Cerebellar cortex (tissue), 1 donor: Measurements from ENCODE around the gene KRTAP5-4.
"Not testable (repeated sequence)": the region's sequence is repeated elsewhere in the genome, so short reads cannot be mapped to it uniquely, and the experiment has no call there.

ENCODE experiments used
- DNase-seq: peaks from one replicate; pipeline ENCODE4 v3.0.0-alpha.2; 2015; ENCODE audit warnings: low spot score

Gene KRTAP5-4

DNA sequence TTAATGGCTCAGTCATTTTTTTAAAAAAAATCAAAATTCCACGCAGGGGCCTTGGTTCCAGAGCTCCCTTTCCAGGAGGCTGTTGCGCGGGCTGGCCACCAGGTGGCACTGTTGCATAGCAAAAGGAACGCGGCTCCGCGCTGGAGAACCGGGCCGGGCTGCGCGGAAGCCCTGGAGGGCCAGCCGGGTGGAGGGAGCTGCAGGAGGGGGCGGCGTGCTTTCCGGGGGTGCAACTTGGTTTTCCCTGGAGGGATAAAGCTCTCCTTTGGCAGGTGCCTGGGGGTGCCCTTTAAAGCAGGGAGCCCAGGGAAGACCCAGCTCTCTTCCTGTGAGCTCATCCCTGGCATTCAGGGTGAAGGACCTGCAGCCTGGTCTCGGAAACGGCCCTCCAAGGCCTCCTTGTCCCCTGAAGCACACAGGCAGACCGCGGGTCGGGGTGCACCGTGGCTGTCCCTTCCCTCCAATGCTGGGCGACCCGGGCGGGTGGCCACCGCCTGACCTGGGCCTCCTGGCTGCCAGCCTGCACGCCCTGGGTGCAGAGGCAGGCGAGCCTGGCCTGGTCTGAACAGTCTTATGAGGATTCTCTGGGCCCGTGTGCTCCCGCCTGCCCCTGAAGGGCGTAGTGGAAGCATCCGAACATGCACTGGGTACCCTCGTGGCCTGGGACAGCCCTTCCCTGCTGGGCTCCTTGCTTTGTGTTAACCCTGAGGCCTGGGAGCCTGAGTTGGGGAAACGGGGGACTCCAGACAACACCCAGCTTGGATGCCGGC is 31.0 kb upstream of the KRTAP5-4 start:
- DNase-seq: peak; percentile 68

DNA sequence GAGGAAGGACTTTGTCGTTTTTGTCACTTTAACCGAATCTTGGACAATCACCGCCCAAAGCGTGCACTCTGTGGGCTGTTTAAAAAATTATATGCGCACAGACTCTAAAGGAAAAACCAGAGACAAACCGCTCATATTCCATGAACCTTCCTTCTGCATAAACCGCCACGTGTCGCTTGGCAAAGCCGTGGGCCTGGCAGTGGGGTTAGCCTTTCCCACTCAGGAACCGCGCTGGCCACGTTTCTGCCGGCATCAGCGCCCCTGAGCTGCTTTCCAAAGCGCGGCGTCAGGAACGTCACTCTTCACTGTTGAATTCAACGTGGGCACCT is 30.5 kb upstream of the KRTAP5-4 start:
- DNase-seq: no peak

DNA sequence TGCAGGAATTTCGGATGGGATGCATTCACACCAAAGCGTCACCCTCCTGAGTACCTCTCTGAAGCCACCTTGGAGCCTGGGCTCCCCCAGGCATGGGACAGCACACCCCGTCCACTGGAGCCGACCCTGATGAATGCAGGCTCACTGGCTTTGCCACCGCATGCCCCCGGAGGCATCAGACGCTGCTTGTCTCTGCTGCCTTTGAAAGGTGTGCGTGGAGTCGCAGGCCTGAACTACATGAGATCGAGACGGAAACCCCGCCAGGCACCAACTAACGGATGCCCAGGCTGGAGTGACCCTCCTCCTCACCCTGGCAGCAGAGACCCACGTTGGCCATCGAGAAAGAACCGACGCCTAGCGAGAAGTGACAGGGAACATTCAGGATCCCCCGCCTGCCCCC is 30.1 kb upstream of the KRTAP5-4 start:
- no peak for DNase-seq

DNA sequence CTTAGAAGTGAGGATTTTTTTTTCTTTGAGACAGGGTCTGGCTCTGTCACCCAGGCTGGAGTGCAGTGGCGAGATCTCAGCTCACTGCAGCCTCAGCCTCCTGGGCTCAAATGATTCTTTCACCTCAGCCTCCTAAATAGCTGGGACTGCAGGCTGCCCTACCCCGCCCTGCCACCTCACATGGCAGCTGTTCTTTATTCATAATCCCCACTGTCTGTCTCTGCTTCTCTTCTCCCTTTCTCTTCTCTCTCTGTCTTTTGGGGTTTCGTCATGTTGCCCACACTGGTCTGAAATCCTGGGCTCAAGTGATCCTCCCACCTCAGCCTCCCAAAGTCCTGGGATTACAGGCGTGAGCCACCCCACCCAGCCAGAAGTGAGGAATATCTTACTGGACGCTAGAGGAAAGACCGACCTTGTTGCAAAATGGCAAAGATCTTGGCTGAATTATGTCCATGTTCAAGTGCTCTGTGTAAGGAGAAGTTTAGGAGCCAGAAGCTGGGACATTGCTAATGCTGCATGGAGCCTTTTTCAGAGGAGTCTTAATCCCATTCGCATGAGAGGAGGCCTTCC is 29.6 kb upstream of the KRTAP5-4 start:
- no peak for DNase-seq

DNA sequence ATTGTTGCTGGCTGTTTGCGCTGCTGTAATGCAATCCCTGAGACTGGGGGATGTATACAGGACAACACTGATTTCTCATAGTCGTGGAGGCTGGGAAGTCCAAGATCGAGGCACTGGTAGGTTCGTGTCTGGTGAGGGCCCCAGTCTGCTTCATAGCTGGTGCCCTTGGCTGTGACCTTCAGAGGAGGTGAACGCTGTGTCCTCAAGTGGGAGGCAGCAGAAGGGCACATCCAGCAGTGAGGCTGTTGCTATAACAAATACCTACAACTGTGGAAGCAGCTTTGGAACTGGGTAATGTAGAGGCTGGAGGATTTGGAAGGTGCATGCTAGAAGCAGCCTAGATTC is 29.0 kb upstream of the KRTAP5-4 start:
- DNase-seq: no peak

DNA sequence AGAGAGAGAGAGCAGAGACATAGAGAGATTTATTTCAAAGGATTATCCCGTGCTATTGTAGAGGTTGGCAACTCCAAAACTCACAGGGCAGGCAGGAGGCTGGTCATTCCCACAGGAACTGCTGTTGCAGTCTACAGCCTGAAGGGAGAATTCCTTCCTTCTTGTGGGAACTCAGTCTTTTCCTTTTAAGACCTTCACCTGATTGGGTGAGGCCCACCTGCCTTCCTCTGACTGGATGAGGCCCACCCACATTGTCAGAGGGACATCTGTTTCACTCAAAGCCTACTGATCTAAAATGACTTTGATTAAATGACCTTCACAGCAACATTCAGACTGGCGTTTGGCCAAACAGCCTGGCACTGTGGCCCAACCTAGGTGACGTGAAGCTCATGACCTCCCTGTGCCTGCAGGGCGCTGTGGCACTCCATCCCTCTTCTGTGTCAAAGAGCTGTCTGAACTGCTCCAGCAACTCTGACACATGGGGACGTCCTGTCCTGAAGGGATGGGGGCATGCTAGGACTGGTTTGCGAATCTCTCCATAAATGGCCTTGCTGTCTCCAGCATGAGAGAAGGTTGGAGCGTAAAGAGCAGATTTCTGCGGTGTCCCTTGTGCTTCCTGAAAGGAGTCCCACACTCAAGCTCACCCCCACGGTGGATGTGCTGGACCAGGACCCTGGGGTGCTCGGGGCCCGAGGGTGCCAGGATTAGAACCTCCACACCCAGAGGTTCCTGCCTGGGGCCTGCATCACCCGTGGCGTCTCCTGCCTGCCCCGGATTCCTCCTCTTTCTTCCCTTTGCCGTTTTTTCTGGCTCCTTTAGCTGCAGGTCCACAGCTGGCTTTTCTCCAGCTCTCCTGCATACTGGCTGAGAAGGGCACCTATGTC is 28.3 kb upstream of the KRTAP5-4 start:
- DNase-seq: no peak

DNA sequence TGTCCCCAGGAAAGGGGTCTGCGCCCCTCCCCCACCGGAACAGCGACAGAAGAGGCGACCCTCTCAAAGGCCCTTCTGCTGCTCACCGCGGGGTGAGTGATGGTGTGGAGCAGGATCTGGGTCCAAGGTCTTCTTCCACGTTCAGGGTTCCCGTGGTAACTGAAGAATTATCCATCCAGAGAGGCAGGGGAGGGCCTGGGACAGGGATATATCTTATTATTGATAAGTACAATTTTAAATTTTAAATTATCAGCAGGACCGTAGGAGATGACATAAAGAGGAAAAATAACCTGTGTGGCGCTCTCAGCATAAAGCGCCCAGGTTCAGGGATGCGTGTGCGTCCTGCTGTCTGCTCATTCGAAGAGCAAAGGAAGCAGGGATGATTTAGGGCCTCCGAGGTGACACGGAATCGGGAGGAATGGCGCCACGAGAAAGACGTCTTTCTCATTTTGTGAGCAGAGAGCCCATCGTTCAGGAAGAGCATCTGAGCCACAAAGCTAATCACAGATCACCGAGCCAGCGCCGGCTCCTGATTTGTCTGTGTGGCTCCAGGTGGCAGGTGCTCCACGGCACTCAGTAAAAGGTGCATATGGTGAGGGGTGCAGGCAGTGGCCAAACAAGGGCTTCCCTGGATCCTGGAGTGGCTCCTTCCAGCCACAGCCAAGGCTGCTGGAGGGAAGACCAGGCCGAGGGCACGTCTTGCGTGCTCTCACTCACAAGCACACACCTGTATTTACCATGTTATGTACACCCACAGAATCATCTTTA is 26.9 kb upstream of the KRTAP5-4 start:
- DNase-seq: no peak

DNA sequence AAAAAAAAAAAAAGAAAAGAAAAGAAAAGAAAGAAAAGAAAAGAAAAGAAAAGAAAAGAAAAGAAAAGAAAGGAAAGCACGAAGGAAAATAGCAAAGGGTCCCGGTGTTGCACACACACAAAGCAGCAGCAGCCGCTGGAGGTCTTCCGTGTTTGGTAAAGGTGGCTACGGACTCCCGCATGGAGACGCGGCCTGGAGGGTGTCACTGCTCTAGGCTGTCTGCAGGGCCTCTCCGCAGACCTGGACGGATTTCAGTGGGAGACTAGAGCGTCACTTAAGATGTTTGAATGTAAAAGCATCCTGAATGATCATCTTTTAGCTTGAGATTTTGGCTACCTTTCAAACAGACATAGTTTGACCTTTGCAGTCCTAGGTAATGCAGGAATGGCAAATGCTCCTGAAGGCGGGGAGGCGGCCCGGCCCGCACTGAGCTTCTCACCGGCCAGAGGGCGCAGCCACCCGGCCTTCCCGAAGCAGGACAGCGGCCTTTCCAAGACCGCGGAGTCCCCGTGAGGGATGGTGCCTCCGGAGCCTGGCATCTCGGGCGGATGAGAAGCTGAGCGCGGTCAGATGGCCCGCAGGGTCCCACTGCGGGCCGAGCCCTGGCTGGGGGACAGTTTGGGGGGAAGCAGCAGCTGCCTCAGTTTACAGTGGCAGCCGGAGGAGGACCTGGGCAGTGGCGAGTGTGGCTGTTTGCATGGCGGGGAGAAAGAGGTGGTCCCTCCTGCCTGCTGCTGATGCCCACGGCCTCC is 26.1 kb upstream of the KRTAP5-4 start:
- DNase-seq: no peak

DNA sequence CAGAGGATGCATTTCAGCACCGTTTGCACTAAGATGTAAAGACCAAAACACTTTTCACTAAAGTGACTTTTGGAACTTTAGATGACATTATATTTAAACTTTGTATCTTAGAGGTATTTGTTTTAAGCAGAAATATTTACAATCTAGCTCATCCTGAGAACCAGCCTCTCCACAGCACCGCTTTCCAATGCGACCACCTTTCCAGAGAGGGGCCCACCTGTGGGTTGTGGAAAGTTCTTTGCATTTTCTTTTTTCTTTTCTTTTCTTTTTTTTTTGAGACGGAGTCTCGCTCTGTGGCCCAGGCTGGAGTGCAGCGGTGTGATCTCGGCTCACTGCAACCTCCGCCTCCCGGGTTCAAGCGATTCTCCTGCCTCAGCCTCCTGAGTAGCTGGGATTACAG is 24.6 kb upstream of the KRTAP5-4 start:
- DNase-seq: not testable (repeated sequence)

DNA sequence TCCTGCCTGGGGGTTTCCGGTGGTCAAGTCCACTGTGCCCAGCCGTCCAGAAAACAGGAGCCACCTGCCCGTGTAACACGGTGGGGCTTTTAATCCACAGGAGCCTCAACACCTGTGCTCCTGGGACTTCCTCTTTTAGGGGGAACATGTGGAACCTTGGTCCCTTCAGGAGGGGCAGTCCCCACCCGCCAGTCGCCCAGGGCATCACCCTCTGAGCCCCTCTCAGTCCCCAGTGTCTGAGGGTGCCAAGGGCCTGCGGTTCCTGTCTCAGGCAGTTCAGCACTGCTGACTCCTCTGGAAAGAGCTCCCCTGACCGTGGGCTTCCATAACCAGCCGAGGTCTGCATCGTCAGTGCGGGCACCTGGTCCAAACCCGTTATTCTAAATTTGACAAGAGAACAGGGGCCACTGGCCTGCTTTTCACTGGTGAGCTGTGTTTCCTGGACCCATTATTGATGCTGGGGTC is 23.5 kb upstream of the KRTAP5-4 start:
- no peak for DNase-seq

DNA sequence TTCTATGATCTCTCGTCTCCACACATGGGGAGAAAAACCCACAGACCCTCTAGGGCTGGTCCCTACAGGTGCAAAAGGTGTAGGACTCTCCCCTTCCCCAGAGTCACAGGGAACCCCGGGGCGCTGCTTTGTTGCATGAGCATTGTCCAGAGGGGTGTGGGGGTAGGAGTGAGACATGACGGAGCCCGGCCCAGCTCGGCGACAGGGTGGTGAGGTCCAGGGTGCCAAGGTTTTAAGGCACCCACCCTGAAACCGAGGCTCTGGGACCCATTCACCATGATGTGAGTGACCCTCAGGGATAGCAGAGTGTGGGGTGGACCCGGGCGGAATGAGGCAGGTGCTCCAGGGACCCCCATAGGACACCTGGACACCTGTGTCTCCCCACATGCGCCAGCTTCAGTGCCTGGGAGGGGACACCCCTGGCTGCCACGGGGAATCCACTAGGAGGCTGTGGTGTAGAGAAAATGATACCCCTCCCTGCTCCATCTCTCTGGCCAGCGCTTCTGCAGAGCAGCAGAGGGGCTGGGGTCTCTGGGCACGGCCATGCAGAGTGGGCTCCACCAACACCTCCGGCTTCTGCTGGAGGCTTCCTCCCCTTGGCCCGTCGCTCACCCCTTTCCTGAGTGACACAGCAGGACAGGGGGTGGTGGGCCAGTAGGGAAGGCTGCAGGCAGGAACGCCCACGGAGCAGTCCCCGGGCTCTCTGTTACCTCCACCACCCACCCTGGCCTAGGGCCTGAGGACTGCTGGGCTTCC is 22.8 kb upstream of the KRTAP5-4 start:
- no peak for DNase-seq

DNA sequence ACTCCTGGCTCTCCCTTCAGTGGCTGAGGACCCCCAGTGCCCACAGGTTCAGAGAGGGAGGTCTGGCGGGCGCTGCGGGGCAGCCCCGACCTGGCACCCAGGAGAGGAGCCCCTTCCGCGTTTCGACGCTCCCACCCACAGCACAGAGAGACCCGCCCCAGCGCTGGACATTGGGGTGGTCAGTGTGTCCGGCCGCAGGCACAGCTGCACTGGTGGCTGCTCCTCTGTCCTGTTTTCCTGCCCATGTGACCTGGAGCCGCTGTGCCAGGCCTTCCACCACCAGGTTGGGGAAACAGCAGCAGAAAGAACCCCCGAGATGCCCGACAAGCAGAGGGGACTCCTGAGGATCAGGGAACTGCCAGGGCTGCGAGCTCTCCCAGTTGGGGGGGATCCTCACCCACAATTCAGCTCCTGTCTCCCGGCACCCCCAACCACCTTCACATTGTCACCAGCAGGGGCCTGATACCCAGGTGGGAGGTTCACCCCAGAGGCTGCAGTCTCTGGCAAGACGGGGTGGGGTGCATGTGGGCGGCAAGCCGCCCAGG is 21.3 kb upstream of the KRTAP5-4 start:
- no peak for DNase-seq

DNA sequence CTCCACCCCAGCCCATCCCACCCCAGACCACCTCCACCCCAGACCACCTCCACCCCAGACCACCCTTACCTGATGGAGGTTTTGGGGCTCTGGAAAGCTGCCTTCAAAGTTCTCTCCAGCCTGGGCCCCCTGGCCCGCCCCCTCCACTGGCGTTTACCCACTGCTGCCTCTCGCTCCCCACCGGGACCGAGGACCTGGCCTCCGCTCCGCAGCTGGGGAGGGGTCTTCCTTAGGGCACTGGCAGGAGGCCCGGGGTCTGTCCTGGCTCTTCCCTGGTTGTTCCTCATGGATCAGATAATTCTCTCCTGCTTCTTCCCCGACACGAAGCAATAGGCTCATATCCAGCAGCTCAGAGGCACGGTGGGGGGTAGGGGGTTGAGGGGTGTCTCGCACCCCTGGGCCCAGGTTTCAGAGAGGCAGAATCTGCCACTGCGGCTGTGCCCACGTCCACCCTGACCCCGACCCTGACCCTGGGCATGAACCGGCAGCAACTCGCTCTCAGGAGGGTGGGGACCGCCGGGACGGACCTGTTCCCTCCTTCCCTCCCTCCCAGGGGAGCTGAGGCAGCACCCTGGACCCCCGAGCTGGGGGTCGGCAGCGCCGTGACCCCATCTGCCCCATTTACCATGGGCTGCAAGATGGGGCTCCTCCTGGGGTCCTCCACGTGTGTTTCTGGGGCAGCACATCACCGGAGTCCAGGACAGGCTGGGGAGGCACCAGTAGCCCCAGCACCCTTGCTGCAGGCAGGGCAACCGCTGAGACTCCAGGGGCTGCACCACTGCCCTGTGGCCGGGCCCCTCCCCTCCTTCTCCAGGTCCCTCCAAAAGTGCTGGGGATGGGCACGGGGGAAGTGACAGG is 20.6 kb upstream of the KRTAP5-4 start:
- DNase-seq: no peak

DNA sequence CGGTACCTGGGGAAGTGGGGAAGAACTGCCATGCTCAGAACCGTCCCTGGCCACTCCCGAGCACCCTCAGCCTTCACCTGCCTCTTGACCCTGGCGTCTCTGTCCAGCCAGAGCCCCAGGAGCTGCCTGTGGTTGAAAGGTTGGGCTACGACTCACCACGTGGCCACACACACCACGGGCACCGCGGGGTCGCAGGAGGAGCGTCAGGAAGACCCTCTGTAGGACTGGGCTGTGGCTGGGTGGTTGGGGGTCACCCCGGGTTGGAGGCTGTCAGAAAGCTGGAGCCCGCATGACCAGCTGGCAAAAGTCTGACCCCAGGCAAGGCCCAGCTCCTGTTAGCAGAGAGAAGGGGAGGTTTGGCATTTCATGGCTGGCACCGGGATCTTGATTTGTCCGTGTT is 19.2 kb upstream of the KRTAP5-4 start:
- DNase-seq: no peak

DNA sequence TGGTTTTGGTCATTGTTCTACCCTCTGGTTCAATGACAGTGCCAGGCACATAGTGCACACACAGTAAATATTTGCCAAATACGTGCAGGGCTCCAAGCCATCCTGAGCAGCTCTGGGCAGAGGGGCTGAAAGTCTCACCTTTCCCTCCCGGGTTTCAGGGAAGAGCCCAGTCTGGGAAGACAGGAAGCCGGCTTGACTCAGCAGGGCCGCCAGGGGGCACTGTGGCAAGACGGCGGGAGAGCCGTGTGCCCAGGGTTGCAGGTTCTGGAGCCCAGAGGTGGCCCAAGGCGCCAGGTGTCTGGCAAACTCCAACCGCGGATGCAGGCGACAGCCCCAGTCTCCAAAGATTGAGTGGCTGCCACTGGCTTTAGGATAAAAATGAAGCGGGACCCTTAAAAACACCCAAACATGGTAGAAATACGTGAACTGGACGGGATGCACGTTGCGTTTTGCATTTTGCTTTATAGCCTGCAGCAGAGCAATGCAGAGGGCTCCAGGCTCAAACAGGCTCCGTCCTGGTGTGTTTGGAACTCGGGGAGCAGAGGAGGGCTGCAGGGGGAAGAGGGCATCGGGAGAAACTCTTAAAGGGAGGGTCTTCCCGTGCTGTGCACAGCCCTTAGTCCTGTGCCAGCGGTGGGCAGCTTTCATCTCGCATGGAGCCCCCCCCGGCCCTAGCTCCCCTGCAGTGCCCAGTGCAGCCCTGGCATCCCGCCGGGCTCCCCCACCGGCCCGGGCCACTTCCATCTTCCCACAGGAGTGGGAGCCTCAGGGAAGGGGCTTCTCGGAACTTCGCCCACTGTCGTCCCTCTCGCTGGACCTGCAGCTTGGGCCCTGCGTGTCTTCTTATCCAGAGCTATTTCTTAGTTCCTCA is 18.4 kb upstream of the KRTAP5-4 start:
- peak; percentile 40 for DNase-seq

DNA sequence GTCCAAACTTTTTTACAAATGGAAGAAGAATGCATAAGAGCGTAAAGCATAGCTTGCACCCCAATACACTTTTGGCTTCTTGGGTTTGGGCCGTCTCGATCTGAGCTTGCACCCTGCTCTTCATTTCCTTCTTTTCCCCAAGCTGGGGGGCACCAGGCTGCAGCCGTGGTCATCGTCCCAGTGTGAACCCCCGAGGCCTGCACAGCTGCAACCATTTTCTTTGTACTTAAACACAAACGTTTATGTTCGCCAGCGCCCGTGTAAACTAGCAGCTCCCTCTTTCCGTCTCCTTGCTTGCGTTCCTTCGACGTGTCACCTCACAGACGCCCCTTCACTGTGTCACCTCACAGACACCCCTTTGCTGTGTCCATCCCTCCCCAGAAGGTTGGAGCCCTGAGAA is 17.7 kb upstream of the KRTAP5-4 start:
- DNase-seq: no peak

DNA sequence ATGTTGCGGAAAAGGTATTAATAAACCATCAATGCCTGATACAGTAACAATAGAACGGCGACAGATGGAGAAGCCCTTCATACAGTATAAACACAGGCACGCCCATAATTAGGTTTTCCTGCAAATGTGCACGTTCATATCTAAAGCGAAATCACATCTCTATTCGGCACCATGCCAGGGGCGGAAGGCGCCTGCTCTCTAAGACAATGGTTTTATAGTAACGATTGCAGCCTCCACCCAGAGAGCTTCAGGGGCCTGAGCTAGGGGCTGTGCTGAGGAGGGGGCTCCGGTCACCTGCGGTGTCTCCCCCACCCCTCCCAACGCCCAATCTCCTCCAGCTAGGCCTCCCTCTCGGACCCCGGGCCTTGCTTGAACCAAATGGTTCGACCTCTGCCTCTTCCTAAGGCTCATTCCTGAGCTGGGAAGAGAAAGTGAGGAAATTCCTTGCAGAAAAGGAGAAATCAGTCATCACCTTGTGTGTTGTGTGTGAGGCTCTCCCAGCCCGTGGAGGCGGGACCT is 17.2 kb upstream of the KRTAP5-4 start:
- no peak for DNase-seq

DNA sequence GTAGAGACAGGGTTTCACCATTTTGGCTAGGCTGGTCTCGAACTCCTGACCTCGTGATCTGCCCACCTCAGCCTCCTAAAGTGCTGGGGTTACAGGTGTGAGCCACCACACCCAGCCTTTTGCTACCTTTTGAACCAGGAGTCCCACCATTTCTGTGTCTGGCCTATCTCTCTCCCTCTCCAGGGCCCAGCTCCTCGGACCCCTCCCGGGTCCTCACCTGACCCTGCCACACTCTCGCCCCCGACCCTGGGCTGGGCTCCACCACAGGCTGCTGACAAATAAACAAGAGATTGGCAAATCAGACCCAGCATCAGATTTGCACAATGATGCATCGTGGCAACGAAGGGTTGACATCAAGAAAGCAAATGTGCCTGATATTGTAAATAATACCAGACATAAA is 16.4 kb upstream of the KRTAP5-4 start:
- no peak for DNase-seq
